HepG2 (cell line): ENCODE data around the gene ARHGAP30. TPM values are rescaled to one million over a fixed set of nuclear protein-coding genes. Genes with fewer than 3 reads are reported as not detected.

Source experiments
- CTCF ChIP-seq: sonication (generic); formaldehyde crosslinking; IDR thresholded peaks from 2 replicates; pipeline ENCODE4 v1.5.0; 2020; ENCODE audit warnings: mild to moderate bottlenecking, missing genetic modification reagents, moderate library complexity
- FOSL1 ChIP-seq: sonication (generic); formaldehyde crosslinking; IDR thresholded peaks from 2 replicates; pipeline ENCODE4 v1.9.0; 2021; ENCODE audit warnings: missing genetic modification reagents, borderline replicate concordance
- HDAC1 ChIP-seq: sonication (generic); formaldehyde crosslinking; IDR thresholded peaks from 2 replicates; pipeline ENCODE4 v1.5.1; 2020; ENCODE audit warnings: mild to moderate bottlenecking, missing genetic modification reagents
- HMG20B ChIP-seq: conservative IDR thresholded peaks from 2 replicates; pipeline ENCODE4 v1.6.1; 2016; ENCODE audit warnings: missing genetic modification reagents, missing compliant biosample characterization
- LRRFIP1 ChIP-seq: sonication (generic); formaldehyde crosslinking; conservative IDR thresholded peaks from 2 replicates; pipeline ENCODE4 v1.4.0; 2020; ENCODE audit warnings: missing genetic modification reagents
- MBD4 ChIP-seq: IDR thresholded peaks from 2 replicates; pipeline ENCODE4 v1.6.1; 2012; ENCODE audit warnings: low read length, inconsistent platforms, borderline replicate concordance
- PITX1 ChIP-seq: sonication (generic); formaldehyde crosslinking; IDR thresholded peaks from 2 replicates; pipeline ENCODE4 v1.5.1; 2020; ENCODE audit warnings: mild to moderate bottlenecking, missing genetic modification reagents
- POLR2G ChIP-seq: fragments of 200-400 bp; formaldehyde crosslinking; IDR thresholded peaks from 2 replicates; pipeline ENCODE4 v1.6.1; 2018; ENCODE audit warnings: mild to moderate bottlenecking, low read depth, low read length, moderate library complexity
- SAP130 ChIP-seq: IDR thresholded peaks from 2 replicates; pipeline ENCODE4 v1.6.1; 2016; ENCODE audit warnings: low read depth
- U2AF1 ChIP-seq: fragments of 200-400 bp; formaldehyde crosslinking; optimal IDR thresholded peaks from 2 replicates; pipeline ENCODE3; 2017; ENCODE audit warnings: mild to moderate bottlenecking, low read depth, low read length
- YEATS4 ChIP-seq: sonication (generic); formaldehyde crosslinking; IDR thresholded peaks from 2 replicates; pipeline ENCODE4 v1.4.0; 2020; ENCODE audit warnings: missing genetic modification reagents, borderline replicate concordance
- ZNF33A ChIP-seq: sonication (generic); formaldehyde crosslinking; IDR thresholded peaks from 2 replicates; pipeline ENCODE4 v1.5.1; 2020; ENCODE audit warnings: missing genetic modification reagents, mild to moderate bottlenecking, moderate library complexity, borderline replicate concordance
- ZNF496 ChIP-seq: sonication (generic); formaldehyde crosslinking; IDR thresholded peaks from 2 replicates; pipeline ENCODE4 v1.8.1; 2023; ENCODE audit warnings: mild to moderate bottlenecking, moderate library complexity, missing genetic modification reagents; ENCODE audit not compliant: insufficient replicate concordance
- ZNF501 ChIP-seq: sonication (generic); formaldehyde crosslinking; IDR thresholded peaks from 2 replicates; pipeline ENCODE4 v1.5.1; 2020; ENCODE audit warnings: mild to moderate bottlenecking, moderate library complexity, missing genetic modification reagents
- ZNF7 ChIP-seq: IDR thresholded peaks from 2 replicates; pipeline ENCODE4 v1.6.1; 2016; ENCODE audit warnings: missing biosample characterization, missing genetic modification reagents
- polyA plus RNA-seq, 8 experiments: library from polyadenylated mRNA; depleted of rRNA in 3 of 8; stranded (reverse) in 7 of 8; unstranded in 1 of 8; fragments of >200 nt; fragmentation: Illumina TruSeq in 4 of 8; extraction: Trizol in 4 of 8; gene quantifications; 2 replicates each; pipeline versions ENCODE4 v1.2.1 to v1.2.3, GENCODE V29; 2011 to 2016; ENCODE audit warnings: low read depth in 4 of 8, missing spikeins in 1 of 8, mixed read lengths in 1 of 8; ENCODE audit not compliant: insufficient read depth in 1 of 8
- total RNA-seq, 5 experiments: library from RNA; depleted of rRNA; stranded (reverse); fragments of >200 nt; fragmentation: Illumina TruSeq; extraction: Trizol; gene quantifications; 2 replicates each; pipeline ENCODE4 v1.2.3, GENCODE V29; 2016; ENCODE audit warnings: low read depth in 1 of 5
- TF ChIP-seq, protein P1 (sequence below): sonication (generic); formaldehyde crosslinking; IDR thresholded peaks from 2 replicates; pipeline ENCODE4 v1.4.0; 2020; ENCODE audit warnings: missing genetic modification reagents
- TF ChIP-seq, protein P2 (sequence below): IDR thresholded peaks from 2 replicates; pipeline ENCODE4 v1.6.1; 2016; ENCODE audit warnings: low read depth, missing genetic modification reagents, missing compliant biosample characterization

Gene ARHGAP30
- total and polyA plus RNA-seq, 2 of the 13 experiments (the other 11 are each of a cell fraction or from before 2014, with no cell fraction given) = 0.13 to 0.20 TPM

DNA sequence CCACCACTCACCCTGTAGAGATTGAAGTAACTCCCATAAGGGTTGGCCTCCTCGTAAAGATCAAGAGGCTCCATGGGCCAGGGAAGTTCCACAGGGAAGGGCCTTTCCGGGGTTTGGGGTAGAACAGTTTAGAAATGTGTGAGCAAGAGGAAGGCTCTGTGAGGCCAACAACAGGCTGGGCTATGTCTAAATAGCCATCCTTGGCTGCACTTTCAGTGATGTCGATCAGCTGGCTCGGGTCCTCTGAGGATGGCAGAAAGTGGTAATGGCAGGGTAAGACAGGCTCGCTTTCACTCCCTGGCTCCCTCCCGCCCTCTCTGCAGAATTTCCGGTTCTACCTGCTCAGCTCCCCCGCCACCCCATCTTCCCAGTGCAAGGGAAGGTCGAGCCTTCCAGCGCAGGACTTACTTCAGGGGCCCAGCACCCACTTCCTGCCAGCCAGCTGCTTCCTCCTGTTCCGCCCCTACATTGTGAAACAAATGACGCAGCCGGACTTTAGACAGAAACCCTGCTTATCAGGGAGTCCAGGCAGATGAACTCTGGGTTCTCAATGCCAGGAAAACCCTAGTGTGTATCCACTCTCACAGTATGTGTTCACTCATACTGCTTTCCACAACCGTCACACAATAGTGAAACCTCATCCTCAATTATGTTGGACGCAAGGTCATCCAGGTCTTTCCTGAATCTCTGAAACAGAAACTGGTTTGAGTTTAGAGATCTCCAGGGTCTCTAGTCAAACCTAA, 56.0 kb downstream of the ARHGAP30 start (continued):
- no peak for TF ChIP-seq LRRFIP1 (CRISPR knock-in tag)
- peak; percentile 97 for TF ChIP-seq SAP130
- TF ChIP-seq YEATS4 (CRISPR knock-in tag) = peak; percentile 83
- TF ChIP-seq ZNF501 (CRISPR knock-in tag) = peak; percentile 28
- TF ChIP-seq HMG20B (CRISPR knock-in tag) = peak; percentile 63; the same call in 1 of the 2 replicates
- peak; percentile 95 for TF ChIP-seq HDAC1 (CRISPR knock-in tag)
- TF ChIP-seq U2AF1 = no peak
- TF ChIP-seq PITX1 = peak; percentile 88
- no peak for TF ChIP-seq ZNF496 (CRISPR knock-in tag)
- peak; percentile 84; the same call in 1 of the 2 replicates for TF ChIP-seq FOSL1
- peak; percentile 21 for TF ChIP-seq CTCF
- TF ChIP-seq ZNF33A (CRISPR knock-in tag) = peak; percentile 48; the same call in 1 of the 2 replicates
- TF ChIP-seq ZNF7 (CRISPR knock-in tag) = peak; percentile 33; the same call in 1 of the 2 replicates
- no peak for TF ChIP-seq MBD4
- TF ChIP-seq, protein P1, sequence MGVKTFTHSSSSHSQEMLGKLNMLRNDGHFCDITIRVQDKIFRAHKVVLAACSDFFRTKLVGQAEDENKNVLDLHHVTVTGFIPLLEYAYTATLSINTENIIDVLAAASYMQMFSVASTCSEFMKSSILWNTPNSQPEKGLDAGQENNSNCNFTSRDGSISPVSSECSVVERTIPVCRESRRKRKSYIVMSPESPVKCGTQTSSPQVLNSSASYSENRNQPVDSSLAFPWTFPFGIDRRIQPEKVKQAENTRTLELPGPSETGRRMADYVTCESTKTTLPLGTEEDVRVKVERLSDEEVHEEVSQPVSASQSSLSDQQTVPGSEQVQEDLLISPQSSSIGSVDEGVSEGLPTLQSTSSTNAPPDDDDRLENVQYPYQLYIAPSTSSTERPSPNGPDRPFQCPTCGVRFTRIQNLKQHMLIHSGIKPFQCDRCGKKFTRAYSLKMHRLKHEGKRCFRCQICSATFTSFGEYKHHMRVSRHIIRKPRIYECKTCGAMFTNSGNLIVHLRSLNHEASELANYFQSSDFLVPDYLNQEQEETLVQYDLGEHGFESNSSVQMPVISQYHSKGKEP (CRISPR knock-in tag) = no peak
- peak; percentile 89 for TF ChIP-seq POLR2G
- TF ChIP-seq, protein P2, sequence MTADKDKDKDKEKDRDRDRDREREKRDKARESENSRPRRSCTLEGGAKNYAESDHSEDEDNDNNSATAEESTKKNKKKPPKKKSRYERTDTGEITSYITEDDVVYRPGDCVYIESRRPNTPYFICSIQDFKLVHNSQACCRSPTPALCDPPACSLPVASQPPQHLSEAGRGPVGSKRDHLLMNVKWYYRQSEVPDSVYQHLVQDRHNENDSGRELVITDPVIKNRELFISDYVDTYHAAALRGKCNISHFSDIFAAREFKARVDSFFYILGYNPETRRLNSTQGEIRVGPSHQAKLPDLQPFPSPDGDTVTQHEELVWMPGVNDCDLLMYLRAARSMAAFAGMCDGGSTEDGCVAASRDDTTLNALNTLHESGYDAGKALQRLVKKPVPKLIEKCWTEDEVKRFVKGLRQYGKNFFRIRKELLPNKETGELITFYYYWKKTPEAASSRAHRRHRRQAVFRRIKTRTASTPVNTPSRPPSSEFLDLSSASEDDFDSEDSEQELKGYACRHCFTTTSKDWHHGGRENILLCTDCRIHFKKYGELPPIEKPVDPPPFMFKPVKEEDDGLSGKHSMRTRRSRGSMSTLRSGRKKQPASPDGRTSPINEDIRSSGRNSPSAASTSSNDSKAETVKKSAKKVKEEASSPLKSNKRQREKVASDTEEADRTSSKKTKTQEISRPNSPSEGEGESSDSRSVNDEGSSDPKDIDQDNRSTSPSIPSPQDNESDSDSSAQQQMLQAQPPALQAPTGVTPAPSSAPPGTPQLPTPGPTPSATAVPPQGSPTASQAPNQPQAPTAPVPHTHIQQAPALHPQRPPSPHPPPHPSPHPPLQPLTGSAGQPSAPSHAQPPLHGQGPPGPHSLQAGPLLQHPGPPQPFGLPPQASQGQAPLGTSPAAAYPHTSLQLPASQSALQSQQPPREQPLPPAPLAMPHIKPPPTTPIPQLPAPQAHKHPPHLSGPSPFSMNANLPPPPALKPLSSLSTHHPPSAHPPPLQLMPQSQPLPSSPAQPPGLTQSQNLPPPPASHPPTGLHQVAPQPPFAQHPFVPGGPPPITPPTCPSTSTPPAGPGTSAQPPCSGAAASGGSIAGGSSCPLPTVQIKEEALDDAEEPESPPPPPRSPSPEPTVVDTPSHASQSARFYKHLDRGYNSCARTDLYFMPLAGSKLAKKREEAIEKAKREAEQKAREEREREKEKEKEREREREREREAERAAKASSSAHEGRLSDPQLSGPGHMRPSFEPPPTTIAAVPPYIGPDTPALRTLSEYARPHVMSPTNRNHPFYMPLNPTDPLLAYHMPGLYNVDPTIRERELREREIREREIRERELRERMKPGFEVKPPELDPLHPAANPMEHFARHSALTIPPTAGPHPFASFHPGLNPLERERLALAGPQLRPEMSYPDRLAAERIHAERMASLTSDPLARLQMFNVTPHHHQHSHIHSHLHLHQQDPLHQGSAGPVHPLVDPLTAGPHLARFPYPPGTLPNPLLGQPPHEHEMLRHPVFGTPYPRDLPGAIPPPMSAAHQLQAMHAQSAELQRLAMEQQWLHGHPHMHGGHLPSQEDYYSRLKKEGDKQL (CRISPR knock-in tag) = peak; percentile 88; the same call in 1 of the 2 replicates
